CD4-positive, alpha-beta T cell treated with Interleukin-15 for 1 hour (primary cell): ENCODE measurements around the gene RXRB.
A peak's percentile ranks its signal among the peaks of the same experiment; 100 is the strongest.

ENCODE experiments used
- DNase-seq: peaks from one replicate; pipeline ENCODE4 v3.0.0-alpha.2; 2020

Gene RXRB

DNA sequence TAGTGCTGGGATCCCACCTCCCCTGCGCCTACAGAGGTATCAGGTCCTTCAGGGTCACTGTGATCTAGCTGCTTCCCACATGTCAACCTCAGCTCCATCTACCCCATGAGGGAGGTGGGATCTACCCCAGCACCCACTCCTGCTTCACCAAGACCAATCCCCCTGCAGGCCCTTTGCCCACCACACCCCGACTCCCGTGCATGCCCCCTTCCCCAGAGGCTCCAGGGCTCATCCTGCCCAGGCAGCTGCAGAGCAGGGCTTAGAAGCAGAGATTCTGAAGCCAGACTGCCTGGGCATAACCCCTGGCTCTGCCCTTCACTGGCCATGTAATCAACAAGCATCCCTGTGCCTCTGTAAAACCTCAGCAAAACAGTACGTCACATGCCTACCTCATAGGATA is 25.7 kb downstream of the RXRB start:
- DNase-seq: no peak

DNA sequence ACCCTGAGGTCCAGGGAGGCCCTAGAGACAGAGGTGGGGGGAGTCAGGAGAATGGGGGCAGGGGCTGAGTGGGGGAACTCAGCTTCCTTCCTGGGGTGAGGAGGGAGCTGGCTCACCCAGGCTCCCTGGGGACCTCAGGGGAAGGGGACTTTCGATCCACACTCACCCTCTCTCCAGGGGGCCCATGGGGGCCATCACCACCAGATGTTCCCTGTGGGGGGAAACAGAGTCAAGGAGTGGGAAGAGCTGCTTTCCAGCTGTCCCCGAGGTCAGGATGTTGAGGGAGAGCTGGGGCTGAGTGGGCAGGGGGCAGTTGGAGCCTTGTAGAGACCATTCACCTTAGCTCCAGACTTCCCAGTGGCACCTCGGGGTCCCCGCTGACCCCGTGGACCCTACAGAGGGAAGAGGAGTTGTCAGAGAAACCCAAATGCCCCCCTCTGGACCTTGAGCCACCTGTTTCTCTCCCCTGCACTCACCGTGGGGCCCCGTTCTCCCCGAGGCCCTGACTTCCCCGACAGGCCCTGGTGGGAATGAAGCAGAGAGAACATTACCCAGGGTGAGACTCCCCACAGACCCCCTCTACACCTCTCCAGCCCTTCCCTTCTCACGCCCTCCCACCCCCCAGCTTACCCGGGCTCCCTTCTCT is 26.8 kb downstream of the RXRB start:
- DNase-seq: no peak

DNA sequence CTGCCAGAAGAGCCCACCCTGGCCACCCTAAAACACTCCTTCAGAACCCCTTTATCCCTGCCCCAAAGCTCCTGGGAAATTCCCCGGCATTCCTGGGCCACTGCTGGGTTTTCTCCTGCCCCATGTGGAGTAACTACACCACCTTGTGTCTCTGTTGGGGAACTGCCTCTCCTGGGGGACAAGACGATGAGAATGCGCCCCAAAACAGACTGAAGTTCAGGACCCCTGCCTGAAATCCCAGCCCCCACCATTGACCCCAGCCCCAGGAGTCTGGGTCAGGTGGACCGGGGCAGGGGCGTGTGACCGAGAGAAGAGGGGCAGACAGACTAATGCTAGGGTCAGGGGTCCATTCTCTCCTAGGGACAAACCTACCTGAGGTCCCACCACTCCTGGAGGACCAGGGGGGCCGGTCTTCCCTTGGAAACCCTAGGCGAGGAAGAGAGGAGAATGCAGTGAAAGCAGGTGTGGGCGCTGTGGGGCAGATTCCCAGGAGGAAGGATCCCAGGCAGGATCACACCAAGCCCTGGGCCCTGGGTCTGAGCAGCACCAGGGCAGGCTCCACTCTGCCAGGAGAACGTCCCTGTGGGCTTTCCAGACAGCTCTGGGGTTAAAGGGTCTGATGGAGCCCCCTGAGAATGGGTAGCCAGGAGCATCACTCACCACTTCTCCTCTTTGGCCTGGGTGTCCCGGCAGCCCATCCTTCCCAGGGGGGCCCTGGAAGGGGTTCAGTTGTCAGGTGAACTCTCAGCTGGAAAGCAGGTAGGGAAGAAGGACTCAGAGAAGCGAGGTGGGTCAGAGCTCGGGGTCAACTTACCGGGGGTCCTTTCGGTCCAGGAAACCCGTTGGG is 27.6 kb downstream of the RXRB start:
- DNase-seq: no peak

DNA sequence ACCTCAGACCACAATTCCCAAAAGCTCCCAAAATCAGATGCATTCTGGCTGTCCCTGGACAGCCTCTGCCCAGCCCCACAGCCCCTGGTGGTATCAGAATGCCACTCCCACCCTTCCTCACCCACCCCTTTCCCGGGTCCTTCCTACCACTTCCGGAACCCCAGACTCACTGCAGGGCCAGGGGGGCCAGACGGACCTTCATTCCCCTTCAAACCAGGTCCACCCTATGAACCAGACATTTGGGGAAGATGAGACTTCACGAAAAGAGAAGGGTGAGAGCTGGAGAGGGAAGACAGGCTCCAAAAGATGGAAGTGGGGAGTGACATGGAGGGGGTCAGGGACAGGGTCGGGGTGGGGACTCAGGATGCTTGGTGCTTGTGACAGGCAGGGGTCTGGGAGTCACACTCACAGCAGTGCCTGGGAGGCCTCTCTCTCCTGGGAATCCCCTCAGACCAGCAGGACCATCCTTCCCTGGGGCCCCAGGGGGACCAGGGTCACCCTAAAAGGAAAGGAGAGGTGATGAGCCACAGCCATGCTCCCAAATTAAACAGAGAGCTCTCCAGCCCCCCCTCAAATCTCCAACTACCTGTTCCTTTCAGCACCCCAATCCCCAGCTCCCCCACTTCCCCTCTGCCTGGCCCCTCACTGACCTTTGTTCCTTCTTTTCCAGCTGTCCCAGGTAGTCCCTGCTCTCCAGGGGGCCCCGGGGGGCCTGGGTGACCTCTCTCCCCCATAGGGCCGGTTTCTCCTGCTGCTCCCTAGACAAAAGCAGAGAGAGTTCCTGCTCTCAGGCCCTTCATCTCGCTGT is 28.4 kb downstream of the RXRB start:
- no peak for DNase-seq

DNA sequence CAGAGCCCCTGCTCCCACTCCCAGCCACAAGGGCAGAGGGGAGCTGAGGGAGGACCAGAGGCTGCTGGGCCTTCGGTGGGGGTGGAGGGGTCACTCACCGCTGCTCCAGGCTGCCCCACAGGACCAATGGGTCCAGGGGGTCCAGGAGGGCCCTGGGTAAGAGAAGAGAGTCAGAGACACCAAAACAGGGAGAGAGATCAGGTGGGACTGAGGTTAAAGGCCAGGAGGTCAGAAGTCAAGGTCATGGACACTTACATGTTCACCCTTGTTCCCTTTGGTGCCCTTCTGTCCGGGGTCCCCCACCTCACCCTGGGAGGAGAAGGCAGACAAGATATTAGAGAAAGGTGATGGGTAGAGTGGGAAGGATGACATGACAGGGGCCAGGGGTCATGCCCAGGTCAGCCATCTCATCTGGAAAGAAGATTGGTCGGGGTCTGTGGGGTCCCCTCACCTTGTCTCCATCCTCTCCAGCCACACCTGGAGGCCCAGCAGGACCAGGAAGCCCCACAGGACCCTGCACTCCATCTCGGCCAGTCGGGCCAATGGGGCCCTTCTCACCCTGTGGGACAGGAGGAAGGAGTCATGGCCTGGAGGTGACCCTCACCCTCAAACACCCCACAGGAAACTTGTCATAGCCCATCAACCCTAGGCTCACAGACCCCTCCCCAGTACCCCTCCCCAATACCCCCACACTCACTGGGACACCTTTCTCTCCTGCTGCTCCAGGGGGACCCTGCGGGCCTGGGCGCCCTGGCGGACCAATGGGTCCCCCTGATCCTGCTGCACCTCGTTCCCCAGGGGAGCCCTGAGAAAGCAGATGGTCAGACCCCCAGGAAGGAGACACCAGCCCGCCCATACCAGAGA is 29.2 kb downstream of the RXRB start:
- no peak for DNase-seq

DNA sequence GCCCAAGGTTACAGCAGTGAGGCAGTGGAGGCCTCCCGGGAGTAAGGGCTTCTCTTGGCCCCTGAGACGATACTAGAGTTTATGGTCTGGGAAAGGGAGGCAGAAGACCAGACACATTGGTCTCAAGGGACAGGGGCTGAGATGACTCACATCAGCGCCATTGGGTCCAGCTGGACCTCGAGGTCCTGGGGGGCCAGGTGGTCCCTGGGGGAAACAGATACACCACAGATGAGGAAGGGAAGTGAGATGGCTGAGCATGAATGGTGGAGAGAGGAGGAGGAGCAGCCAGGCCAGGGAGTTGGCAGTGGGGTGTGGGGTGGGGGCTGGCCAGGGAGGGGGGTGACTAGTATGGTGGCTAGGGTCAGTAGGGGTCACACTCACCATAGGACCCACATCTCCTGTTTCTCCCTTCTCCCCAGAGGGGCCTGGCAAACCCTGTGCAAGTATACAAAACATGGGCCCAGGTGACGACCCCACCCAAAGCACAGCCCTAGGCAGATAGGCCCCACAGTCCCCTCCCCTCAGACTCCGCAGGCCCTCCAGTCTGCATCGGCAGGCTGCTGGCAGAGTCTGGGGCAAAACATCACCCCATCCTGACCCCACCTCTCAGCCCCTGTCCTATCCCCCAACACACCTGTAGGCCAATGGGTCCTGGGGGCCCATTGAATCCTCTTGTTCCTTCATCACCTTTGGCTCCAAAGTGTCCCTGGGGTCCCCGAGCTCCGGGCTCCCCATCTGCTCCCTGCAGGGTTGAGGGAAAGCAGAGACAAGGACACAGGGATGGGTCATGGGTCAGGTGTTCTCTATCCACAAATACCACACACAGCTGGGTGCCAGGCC is 30.1 kb downstream of the RXRB start:
- no peak for DNase-seq

DNA sequence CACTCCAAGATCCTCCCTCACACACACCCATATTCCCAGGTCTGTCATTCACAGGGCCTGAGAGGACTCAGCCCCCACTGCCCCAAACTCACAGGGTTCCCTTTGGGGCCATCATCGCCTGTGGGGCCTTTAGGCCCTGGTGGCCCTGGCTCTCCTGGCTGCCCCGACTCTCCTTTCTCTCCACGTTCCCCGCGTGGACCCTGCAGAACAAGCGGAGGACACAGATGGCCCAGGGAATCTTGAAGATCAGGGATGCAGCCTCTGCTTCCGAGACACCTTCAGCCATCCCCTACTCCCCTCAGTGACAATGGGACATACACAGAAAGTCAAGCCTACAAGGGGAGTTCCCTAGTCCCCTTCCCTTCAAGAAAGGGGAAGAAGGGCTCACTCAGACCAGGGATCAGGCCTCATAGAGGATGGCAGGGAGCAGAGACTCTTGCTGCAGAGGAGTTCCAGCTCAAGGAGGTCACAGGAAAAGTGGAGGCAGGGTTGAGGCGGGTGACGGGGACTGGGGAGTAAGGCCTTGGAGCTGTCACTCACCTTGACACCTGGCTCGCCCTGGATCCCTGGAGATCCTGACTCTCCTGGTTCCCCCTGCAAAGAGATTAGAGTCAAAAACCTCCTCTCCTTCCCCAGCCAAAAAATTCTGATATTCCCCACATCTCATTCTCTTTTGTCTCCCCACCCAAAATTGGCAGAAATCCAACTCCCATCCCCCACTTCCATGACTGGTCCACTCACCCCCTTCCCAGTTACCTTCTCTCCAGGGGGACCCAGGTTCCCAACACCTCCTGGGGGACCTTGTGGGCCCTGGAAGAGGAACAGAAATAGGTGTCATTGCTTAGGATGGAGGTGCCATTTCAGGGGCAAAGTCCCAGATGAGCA is 30.9 kb downstream of the RXRB start:
- DNase-seq: no peak

DNA sequence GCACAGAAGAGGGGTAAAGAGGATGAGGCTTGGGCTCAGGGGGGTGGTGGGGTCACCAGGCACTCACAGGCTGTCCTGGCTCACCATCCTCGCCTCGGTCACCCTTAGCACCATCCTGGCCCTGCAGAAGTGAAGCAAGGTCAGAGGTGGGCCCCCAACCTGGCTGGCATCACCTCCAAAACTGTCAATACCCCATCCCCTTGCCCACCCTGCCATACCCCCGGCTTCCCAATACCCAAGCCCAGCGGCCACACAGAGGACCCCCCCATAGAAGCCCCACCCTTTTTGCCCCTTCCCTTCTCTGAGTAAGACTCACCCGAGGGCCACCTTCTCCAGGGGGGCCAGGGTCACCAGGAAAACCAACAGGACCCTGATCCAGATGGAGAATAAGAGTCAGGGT is 31.8 kb downstream of the RXRB start:
- DNase-seq: no peak

DNA sequence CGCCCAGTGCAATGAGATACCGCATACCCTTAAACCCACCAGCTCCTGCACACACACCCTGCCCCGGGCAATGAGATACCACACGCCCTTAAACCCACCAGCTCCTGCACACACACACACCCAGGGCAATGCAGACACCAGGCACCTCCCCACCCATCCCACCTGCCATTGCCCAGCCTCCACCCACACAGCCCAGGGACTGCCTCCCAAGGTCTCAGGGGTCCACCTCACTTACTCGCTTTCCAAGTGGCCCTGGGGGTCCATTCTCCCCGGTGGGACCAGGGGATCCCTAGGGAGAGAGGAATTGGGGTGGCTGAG is 32.2 kb downstream of the RXRB start:
- no peak for DNase-seq

DNA sequence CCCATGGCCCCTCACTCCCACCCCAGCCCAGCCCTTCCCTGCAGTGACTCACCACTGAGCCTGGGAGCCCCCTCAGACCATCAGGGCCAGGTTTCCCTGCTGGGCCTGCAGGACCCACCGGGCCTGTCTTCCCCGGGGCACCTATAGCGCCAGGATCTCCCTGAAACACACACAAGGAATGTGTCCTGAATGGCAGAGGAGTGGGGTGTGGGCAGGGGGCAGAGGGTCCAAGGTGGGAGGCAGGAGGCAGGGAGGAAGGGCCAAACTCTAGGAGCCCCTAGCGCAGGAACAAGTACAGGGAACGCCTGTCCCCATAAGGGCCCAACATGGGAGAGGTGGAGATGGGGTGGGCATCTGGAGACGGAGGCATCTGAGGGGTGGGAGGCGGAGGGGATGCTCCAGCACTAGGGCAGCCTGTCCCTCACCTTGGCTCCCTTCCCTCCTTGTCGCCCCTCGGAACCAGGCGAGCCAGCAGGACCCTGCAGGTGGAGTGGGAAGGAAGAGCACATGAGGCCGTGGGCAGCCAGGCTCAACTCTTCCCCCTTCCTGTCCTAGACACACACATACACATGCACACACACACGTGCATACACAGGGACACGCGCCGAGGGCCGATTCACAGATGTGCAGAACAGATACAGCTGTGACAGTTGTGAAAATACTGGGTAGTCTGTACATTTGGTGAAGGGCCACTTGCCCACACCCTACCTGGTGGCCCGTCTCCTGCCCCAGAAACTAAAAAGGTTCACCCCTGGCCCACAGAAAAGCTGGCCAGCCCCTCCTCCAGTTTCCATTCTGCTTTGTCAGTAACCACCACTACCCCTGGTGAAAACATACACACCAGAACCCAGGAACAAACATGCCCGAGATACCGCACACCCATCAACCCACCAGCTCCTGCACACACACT is 32.8 kb downstream of the RXRB start:
- no peak for DNase-seq

DNA sequence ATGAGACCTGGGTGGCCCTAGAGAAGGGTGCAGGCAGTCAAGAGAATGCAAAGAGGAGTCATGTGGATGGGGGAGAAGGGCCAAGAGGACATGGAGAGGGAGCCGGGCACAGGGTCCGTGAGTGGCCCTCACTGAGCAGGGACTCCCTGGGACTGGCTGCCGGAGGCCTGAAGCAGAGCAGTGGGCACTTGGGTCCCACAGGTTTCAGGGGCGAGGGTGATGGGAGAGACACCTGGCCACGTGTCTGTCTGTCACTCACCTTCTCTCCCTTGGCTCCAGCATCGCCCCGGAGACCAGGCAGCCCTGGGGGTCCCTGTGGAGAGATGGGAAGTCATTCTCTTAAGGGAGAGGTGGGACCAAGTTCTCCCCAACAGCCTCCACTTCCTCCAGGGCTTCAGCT is 33.7 kb downstream of the RXRB start:
- no peak for DNase-seq

DNA sequence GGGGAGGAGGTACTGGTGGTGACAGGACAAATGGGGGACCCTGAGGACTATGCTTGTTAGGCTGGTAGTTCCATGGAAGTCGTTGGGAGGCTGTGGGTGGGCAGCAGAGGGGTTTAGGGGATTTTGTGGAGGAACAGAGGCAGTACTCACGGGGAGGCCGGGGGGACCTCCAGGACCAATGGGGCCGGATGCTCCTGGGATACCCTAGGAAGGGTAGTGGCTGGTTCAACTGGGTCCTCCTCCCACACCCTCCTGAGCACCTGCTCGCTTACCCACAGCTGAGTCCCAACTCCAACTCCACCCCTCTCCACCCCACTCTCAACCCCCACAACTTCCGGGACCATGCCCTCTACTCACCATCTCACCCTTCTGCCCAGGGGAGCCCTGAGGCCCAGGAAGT is 34.1 kb downstream of the RXRB start:
- DNase-seq: no peak

DNA sequence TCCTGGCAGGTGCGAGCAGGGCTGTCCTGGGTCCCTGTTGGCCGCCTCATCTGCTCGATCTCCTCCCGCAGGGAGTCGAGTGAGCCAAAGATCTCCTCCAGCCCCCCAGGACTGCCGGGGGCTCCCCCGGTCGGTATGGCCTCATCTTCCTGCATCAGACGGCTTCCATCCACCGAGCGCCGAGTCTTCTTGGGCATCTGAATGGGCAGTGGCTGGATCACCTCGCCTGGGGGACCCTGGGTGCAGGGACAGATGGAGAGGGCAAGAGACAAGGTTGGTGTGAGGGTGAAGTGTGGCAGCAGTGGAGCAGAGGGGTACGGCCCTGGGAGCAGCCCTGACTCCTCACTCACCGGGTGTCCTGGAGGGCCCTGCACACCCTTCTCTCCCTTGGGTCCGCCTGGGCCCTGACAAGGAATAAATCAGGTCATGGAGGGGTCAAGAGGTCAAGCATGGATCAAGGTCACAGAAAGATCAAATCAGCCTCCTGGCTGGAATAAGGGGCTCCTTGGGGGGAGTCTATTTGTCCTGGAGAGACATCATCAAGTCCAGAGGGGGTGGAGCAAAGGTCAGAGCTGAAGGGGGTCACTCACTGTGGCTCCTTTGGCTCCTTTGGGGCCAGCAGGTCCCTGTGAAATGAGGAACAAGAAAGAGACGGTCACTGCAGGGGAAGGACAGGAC is 34.7 kb downstream of the RXRB start:
- no peak for DNase-seq

DNA sequence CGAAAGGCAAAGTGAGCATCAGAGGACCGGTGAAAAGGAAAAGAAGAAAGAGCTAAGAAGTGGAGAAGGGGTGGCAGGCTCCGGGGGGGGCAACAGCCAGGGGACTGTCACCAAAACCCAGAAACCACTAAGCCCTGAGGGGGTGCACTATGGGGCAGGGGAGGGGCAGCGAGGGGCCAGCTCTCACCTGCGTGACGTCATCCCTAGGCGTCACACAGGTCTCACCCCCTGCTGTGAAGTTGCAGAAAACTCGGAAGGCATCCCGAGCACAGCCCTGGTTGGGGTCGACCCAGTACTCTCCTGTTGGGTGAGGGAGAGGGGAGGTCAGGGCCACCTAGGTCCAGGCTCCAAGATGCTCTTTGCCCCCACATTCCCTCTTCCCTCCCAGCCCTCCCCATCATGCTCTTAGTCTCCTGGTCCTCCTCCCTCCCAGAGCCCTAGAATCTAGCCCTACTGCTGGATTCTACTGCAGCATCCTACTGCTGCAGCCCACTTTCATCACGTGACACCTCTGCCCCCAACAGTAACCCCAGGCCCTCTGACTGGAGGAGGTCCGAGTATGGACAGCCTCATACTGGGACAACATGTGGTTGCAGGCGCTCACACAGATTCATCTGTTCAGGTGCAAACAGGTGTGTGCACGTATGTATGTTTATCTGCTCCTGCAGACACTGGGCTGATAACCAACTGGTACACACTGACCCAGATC is 35.6 kb downstream of the RXRB start:
- no peak for DNase-seq

DNA sequence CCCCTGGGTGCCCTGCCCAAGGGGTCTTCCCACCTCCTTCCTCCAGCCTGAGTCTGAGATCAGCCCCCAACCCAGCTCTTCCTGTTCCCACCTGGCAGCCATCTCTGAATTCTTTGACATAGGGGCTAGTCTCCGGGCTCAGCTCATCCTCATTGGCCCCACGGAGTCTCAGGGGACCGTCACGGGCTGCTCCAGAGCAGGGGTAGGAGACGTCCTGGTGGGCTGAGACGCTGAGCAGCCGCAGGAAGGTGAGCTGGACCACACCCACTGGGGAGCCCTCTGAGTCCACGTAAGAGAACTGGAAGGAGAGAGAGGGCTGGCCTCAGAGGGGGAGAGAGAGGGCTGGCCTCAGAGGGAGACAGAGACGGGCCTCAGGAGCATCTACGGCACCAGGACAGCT is 36.3 kb downstream of the RXRB start:
- no peak for DNase-seq

DNA sequence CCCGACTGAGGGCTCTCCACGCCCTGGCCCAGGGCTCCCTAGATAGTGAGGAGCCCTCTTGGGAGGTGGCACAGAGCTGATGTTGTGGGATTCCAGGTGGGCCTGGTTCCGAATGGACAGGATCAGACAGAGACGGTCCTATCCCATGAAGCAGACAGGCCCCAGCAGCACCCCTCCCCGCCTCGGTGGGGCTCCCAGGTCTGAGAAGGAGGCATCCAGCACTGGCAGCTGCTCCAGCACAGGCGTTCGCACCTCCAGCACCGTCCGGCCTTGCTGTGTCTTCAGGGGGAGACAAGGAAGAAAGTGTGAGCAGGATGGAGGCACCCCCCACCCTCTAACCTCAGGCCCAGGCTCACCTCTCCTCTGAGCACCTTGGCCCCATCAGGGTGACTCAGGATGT is 36.9 kb downstream of the RXRB start:
- no peak for DNase-seq

DNA sequence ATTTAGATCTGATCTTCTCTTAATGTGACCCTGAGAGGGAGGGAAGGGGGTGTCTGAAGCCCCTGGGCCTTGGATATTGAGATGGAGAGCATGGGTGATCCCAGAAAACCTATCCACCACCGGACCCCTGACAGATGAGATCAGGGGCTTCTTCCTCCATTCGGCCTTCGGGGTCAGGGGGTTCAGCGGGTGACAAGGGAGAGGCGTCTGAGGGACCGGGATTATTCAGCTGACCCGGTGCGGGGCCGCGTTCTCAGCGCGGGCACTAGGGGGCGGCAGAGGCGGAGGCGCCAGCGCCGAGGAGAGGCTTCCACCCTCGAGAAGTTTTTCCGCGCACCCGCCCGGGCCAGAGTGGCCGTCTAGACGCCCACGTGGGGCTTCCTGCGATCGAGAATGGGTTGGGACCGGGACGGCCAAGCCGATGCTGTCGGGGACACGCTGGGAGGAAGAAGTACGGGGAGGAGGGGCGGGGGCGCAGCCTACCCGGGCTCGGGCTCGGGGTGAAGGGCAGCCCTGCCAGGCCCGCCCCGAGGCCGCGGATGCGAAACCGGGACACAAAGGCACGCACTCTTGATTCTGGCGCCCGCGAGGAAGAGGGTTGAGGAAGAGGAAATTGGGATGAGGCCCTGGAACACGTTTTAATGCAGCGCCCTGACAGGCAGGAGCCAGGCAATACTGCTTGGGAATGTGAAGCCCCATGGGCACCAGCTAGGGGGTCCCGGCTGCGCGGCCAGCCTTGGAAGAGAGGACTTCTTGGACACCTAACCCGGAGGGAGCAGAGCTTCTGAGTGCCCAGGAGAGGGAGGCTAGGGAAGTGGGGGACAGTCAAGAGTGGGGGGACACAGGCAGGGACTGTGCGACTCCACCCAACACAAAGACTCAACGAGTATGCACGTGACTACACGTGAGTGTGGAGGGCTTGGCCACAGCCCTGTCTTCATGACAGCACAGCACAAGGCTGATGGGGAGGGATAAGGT is 38.8 kb downstream of the RXRB start:
- DNase-seq: peak; percentile 81
